RCC 7860 (cell line): Measurements from ENCODE around the gene KRTAP10-9.
"Not testable (repeated sequence)": the region's sequence is repeated elsewhere in the genome, so short reads cannot be mapped to it uniquely, and the experiment has no call there.

Source experiments
- DNase-seq: peaks from one replicate; pipeline ENCODE4 v3.0.0-alpha.2; 2015; ENCODE audit warnings: low spot score
- FAIRE-seq: peaks from 2 replicates; lab custom pipeline; 2012; peaks lifted over from hg19 to GRCh38; lab: Jason Lieb, UNC

KRTAP10-9 gene

DNA sequence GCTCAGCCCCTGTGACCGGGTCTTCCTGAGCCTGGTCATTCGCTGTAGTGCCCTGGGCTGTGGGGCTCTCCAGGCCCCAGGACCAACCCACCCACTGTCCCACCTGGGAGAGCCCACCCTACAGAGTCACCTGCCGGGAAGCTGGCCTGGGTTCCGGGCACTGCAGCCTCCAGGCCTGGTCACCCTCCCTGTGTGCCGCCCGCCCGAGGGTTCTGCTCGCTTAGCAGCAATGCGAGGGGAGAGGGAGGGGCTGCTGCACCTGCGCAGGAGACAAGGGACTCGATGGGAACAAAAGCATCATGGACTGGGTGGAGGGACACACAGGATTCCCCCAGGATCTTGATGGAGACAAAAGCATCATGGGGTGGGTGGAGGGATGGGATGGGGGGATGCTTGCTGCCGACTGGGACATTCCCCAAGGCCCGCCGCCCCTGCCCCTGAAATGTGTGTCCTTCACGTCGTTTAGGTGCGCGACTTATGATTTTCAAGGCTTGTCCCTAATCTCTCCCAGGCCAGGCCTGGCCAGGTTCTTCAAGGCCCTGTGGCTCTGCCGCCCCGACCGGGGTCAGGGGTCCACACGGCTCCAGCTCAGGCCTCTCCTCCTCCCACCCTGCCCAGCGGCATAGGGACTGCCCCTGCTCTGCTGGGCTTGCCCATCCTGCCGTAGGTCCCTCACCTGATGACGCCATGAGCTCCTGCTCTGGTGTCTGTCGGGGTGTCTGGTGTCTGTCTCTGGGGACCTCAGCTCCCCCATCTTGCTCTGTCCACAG is 13.3 kb upstream of the KRTAP10-9 start:
- FAIRE-seq = no peak
- DNase-seq = no peak

DNA sequence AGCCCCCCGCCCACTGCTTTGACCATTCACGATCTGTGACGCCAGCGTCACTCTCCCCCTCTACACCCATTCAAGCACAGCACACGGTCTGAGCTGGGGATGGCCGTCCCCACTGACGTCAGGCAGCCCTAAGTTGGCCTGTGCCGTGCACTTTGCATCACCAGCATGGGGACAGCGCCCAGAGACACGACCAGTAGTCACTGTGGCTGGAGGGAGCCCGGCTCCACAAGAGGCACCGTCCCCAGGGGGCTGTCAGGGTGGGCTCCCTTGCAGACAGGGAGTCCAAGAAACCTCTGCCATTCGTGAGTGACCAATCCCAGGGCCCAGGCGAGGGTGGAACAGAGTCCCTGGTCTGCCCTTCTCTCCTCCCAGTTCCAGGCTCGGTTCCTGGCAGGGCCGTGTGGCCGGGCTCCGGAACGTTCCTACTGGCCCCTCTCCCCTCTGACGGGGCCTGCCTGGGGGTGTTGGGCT is 12.7 kb upstream of the KRTAP10-9 start:
- DNase-seq = no peak
- FAIRE-seq = no peak

DNA sequence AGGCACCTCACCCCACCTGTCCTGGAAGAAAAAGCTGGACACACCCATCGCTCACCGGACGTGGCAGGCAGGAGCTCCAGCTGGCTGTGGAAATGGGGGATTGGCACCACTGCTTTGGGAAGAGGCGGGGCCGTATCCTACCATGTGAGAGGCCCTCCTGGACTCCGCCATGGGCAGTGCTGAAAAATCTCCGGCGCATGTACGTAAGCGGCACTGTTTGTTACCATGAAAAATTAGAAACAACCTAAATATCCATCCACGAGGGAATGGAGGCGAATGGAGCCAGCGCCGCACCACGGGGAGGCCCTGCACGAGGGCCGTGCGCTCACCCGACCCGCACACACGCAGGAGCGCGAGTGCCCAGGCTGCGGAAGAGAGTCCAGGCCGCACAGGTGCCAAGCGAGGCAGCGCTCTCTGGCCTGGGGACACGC is 11.9 kb upstream of the KRTAP10-9 start:
- FAIRE-seq (no peak), DNase-seq (no peak)

DNA sequence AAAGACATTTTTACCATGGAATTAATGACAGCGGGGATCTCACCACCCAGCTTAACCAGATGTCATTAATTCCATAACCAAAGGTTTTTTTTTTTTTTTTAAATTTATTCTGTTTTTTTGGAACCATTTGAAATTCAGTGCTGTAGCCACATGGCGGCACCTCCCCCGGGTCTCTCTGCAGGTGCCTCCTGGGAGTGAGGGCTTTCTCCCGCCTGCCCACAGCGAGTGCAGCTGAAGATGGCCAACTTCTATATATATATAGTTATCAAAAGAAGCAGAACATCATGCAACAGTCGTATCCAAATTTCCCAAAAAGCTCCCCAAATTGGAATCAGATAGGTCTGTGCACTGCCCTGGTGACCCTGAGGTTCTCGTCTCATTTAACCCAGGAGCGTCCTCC is 11.4 kb upstream of the KRTAP10-9 start:
- no peak for FAIRE-seq
- no peak for DNase-seq

DNA sequence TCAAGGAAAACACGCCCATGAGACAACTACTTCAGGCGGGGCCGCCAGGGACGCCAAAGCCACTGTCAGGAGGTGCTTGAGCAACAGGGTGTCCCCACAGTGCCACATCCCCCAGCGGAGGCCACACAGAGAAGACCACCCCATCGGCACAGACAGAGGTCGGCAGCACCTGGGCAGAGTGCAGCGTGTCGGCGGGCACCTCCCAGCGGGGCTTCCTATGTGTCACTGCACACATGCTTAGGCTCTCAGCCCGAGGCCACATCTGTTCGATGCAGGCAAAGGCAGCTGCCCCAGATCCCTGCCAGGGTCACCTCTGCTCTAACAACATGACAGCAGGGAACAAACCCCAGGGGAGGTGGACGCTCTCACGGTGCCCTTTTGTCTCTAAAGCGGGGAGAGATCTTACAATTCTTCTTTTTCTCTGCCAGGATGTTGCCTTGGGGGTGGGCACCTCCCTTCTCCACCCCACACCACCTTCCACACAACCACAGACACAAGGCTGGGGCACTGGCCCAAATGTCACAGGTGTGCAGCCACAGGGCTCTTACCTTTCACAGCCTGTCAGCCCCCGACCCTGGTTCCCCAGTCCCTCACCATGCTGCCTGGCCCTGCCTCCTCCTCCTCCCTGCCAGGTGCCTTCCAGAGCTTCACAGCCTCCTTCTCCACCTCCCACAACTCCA is 10.8 kb upstream of the KRTAP10-9 start:
- FAIRE-seq = no peak
- no peak for DNase-seq

DNA sequence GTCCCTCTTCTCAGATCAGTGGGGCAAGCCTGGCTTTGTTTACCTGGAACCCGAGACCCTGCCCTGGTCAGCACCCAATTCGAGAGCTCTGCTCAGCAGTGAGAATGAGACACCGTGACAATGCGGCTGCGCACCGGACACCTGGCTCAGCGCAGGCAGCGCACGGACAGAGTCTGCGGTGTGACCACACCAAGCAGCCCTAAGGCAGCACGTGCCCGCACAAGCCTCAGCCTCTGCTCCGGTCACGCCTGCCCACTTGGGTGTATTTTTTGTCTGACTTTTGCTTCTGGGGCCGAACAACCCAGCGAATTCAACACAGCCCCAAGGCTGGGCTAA is 10.3 kb upstream of the KRTAP10-9 start:
- DNase-seq (no peak), FAIRE-seq (no peak)

DNA sequence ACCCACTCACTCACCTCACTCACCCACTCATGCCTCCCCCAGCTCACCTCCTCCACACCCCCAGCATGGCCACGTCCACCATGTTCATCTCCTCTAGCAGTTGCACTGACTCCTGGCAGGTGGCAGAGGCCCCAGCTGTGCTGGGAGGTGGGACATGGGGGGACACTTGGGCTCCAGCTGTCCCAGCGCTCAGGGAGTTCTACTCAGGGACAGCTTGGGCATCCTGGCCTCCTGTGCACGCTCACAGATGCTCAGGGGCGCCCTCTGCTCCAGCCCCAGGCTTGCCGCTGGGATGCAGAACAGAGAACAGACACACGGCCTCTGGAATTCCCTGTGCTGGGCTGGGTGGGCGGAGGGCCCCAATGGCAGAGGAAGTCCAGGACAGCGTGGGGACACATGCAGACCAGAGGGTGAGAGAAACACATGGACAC is 9.8 kb upstream of the KRTAP10-9 start:
- DNase-seq (no peak), FAIRE-seq (no peak)

DNA sequence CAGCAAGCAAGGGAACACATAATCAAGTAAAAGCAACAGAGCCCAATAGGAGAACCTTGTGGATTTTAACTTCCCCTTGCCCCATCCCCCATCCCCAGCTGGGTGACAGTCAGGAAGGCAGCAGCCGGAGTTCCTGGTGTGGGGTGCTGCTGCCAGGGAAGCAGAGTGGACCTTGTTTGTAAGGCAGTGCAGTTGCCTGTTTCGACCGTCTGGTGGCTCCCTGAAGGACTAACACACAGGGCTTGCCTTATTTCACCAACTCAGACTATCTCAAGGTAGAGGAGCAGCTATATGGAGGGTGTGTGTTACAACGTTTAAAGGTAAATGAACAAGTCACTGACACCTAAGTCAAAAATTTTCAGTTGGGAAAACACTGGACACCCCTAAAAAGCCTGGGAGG is 8.4 kb upstream of the KRTAP10-9 start:
- FAIRE-seq = no peak
- no peak for DNase-seq

DNA sequence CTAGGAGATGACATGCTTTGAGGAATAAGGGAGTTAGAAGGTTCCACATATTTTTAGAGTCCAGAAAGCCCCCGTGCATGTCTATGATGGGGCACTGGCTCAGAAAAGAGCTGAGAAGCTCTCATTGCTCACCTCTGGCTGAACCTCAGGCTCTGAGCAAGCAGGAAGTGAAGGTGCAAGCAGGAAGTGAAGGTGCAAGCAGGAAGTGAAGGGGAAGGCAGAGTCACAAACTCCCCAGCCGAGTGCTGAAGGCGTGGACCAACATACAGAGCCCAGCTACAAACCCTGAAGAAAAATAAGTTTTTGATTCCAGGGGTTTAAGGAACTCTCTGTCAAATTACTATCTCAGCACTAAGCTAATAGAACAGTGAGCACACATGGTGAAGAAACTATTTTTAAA is 8.0 kb upstream of the KRTAP10-9 start:
- FAIRE-seq = no peak

DNA sequence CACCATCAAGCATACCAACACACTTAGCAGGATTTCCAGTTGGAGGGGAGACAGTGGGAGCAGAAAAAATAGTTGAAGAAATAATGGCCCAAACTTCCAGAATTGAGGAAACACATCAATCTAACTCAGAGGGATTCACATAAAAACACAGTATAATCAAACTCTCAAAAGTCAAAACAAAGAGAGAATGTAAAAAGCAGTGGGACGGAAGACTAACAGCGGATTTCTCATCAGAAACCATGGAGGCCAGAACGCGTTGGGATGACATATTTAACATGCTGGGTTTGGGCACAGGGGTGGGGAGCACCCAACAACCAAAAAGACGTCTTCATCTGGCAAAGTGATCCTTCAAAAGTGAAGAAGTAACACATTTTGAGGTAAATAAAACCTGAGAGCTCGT is 7.0 kb upstream of the KRTAP10-9 start:
- FAIRE-seq = no peak
- DNase-seq = no peak

More for the DNA sequence above, 8.0 kb upstream of the KRTAP10-9 start:
- DNase-seq = no peak

DNA sequence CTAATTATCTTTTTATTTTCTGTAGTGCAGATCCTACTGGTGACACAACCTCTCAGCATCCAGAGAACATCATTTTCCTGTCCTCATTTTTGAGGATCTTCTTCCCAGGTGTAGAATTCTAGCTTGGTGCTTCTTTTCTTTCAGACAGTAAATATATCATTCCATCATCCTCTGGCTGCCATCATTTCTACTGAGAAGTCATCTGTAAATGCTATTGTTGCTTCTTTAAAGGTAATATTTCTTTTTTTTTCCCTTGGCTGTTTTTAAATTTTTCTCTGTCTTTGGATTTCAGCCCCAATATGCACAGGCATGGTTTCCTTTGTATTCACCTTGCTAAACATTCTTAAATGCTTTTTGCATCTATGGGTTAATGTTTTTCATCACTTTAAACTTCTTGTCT is 3.3 kb upstream of the KRTAP10-9 start:
- DNase-seq (no peak), FAIRE-seq (no peak)

DNA sequence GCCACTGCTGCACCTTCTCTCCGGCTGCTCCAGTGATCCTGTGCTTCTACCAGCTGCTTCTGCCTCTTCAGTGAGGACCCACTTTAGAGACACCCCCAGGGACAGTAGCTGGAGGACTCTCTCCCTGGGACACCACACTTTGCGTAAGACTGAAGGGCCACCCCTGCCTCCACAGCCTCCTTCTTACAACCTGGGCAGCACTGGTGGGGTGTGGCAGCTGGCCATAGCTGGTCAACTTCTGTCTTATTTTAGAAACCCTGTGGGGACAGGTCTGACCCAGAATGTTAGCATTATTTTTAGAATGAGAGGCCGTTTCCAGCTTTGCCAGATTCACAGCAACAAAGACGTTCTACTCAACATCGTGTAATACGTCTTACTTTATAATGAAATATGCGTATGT is 1.1 kb upstream of the KRTAP10-9 start:
- DNase-seq (no peak), FAIRE-seq (no peak)

DNA sequence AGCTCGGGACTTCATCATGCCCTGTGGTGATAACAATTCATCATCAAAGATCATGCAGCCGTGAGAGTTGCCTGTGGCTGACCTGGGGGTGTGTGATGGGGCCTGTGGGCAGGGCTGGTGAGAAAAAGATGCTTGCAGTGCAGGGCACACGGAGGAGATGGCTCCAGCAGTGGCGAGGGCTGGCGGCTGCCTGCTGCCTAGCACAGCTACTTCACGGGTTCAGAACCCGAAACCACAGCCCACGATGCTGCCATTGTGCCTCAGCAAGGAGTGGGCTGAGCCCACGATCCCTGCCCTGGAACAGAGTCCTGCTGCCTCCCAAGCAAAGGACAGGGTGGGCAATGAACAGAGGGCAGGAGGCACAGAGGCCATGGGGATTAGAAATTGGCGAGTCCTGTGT is 631 bp upstream of the KRTAP10-9 start:
- no peak for FAIRE-seq
- no peak for DNase-seq

DNA sequence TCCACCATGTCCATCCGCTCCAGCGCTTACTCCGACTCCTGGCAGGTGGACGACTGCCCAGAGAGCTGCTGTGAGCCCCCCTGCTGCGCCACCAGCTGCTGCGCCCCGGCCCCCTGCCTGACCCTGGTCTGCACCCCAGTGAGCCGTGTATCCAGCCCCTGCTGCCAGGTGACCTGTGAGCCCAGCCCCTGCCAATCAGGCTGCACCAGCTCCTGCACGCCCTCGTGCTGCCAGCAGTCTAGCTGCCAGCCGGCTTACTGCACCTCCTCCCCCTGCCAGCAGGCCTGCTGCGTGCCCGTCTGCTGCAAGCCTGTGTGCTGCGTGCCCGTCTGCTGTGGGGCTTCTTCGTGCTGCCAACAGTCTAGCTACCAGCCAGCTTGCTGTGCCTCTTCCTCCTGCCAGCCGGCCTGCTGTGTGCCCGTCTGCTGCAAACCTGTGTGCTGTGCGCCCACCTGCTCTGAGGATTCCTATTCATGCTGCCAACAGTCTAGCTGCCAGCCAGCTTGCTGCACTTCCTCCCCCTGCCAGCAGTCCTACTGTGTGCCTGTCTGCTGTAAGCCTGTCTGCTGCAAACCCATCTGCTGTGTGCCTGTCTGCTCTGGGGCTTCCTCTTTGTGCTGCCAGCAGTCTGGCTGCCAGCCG is 409 bp downstream of the KRTAP10-9 start:
- DNase-seq, FAIRE-seq: not testable (repeated sequence)

DNA sequence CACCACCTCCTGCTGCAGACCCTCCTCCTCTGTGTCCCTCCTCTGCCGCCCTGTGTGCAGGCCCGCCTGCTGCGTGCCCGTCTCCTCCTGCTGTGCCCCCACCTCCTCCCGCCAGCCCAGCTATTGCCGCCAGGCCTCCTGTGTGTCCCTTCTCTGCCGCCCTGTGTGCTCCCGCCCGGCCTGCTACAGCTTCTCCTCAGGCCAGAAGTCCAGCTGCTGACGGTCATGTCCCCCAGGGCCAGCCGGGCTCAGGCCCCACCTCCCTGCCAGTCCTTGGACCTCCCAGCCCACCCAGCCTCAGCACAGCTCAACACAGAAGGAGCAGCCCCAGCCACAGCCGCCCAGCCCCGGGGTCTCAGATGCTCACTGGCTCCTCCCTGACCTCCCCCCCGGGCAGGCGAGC is 939 bp downstream of the KRTAP10-9 start:
- not testable (repeated sequence) for DNase-seq, FAIRE-seq

DNA sequence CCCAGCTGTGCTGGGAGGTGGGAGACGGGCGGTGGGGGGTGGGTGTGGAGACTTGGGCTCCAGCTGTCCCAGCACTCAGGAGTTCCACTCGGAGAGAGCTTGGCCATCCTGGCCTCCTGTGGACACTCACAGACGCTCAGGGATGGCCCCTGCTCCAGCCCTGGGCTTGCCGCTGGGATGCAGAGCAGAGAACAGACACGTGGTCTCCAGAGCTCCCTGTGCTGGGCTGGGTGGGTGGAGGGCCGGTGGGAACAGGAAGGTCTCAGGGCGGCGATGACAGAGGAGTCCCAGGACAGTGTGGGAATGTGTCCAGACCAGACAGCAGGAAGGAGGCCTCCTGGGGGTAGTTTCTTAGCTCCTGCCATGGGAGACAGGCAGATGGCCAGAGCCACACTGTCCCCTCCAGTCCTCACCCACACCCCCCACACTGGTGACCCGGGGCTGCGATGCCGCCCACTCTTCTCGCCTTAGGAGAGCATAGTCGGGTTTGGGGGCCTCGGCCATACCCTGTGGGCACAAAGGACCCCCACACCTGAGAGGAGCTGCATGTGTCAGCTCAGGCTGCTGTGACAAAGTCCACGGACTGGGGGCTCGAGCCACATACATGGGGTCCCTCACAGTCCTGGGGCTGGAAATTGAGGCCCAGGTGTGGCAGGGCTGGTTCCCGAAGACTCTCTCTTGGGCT is 2.0 kb downstream of the KRTAP10-9 start:
- FAIRE-seq (no peak), DNase-seq (no peak)

DNA sequence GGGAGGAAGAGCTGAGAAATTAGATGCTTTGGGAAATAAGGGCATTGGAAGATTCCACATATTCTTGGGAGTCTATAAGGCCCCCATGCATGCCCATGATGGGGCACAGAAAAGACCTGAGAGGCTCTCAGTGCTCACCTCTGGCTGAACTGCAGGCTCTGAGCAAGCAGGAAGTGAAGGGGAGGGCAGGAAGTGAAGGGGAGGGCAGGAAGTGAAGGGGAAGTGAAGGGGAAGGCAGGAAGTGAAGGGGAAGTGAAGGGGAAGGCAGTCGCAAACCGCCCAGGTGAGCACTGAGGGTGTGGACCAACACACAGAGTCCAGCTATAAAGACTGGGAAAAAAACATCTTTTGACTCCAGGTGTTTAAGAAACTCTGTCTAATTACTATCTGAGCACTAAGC is 3.5 kb downstream of the KRTAP10-9 start:
- FAIRE-seq (no peak), DNase-seq (no peak)

DNA sequence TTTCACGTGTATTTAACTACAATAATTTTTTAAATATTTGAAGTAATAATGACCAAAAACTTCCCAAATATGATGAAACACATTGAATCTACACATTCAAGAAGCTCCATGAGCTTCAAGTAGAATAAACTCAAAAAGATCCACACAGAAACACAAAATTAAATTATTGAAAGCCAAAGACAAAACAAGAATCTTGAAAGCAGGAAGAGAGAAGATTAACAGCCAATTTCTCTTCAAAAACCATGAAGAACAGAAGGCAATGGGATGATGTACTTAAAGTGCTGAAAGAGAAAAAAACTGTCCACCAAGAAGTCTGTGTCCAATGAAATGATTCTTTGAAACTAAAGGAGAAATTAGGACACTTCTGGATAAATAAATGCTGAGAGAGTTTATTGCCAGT is 5.2 kb downstream of the KRTAP10-9 start:
- DNase-seq (no peak), FAIRE-seq (no peak)

DNA sequence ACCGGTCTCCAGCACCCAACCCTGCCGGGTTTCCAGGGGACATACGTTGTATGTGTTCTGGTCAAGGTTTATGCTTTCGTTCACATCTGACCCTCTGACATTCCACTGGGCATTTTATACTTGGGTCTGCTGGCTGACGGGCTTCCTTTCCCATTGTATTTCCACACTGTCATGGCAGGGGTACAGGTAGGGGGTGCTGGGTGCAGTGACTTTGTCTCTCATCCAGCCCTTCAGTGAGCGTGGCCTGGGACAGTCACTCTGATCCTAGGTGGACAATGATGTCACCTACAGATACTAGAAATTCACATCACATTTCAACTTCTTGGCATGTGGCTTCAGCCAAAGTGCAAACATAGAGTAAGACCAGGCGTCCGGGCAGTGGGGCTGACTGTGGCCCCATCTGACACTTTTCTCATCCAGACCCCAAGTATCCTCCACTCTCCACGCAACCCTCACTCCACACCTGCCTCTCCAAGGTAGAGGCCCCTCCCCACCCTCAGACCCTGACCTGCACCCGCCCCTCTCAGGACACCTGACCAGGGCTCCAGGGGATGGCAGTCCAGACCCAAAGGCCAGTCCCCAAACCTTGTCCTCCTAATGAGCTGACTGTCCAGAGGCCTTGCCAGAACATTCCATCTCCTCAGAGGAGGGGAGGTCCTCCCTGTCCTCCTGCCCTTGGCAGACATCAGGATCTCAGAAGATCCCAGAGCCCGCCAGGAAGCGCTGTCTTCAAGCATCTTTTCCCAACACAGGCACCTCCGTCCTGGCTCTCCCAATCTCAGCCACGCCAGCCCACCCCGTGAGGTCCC is 9.5 kb downstream of the KRTAP10-9 start:
- FAIRE-seq = no peak
- DNase-seq = no peak

DNA sequence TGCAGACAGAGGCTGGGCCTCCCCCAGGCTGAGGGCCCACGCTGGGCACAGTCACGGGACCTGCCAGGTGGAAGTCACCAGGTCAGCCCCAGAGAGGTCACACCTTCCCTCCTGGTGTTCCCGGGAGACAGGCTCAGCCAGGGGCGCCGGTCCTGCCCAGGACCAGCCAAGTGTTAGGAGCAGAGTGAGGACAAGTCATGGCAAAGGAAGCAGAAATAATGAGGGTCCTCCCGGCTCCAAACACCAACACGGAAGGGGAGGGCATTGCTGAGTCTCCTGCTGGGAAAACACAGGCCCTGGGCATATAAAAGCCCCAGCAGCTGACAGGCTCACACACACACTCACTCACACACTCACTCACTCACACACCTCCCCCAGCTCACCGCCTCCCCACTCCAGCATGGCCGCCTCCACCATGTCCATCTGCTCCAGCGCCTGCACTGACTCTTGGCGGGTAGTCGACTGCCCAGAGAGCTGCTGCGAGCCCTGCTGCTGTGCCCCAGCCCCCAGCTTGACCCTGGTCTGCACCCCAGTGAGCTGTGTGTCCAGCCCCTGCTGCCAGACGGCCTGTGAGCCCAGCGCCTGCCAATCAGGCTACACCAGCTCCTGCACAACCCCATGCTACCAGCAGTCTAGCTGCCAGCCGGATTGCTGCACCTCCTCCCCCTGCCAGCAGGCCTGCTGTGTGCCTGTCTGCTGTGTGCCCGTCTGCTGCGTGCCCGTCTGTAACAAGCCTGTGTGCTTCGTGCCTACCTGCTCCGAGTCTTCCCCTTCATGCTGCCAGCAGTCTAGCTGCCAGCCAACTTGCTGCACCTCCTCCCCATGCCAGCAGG is 10.3 kb downstream of the KRTAP10-9 start, which contains the start of gene KRTAP10-10:
Gene KRTAP10-10, plus strand, starts transcription at position 339 of the 833 bp plus-strand sequence. Its CDS starts 62 bp downstream, at position 401.
- DNase-seq (no peak), FAIRE-seq (no peak)
